ENCODE data around the gene MYO7B.

DNA sequence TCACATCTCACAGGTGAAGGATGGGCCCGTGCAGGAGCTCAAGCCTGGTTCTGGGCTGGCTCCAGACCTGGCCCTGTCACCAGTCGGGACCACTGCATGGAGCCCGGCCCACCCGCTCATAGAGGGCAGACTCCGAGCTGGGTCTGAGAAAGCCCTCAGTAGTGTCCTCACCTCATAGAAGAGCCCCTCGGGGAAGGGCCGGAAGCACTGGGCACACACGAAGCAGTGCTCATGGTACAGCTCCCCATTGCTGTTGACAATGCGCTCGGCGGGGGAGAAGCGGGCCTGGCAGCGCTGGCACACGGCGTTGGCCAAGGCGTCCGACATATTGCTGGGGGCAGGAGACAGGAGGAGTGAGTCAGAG, 121.7 kb downstream of the MYO7B start:
- TF ChIP-seq CTCF (IDR thresholded peaks at IDR 0.05; ENCODE audit: low read depth, low read length) = no peak
- no peak for TF ChIP-seq EZH2phosphoT487 (IDR thresholded peaks at IDR 0.05; ENCODE audit: low read depth)

All from OCI-LY3 (cell line).